Kidney epithelial cell (primary cell): ENCODE data around the gene SP100. TPM values are rescaled to one million over a fixed set of nuclear protein-coding genes. Genes with fewer than 3 reads are reported as not detected.
"Not testable (repeated sequence)": the region's sequence is repeated elsewhere in the genome, so short reads cannot be mapped to it uniquely, and the experiment has no call there.

Experiments
- DNase-seq: peaks from one replicate; pipeline ENCODE4 v3.0.0-alpha.2; 2010; ENCODE audit warnings: low read depth
- H3K27me3 ChIP-seq: 2 replicates; pipeline ENCODE4 v1.6.0; 2011; ENCODE audit warnings: low read length; ENCODE audit not compliant: control insufficient read depth, insufficient read depth
- H3K36me3 ChIP-seq: 2 replicates; pipeline ENCODE4 v1.5.1; 2011; ENCODE audit warnings: low read length; ENCODE audit not compliant: control insufficient read depth, insufficient read depth
- H3K4me3 ChIP-seq: 2 replicates; pipeline ENCODE4 v1.5.1; 2011; ENCODE audit warnings: low read depth, mild to moderate bottlenecking, control low read depth, low read length
- CTCF ChIP-seq: IDR thresholded peaks from 2 replicates; pipeline ENCODE4 v1.5.1; 2011; ENCODE audit warnings: mild to moderate bottlenecking, moderate library complexity, low read length, control low read depth, inconsistent platforms; ENCODE audit not compliant: insufficient read depth, poor library complexity, severe bottlenecking
- total RNA-seq: library from RNA; depleted of rRNA; stranded (reverse); fragments of >200 nt; gene quantifications from 2 replicates; pipeline ENCODE4 v1.2.3, GENCODE V29; 2015

SP100 gene
- total RNA-seq, 1 donor from 2014 or later = 48.0 TPM

DNA sequence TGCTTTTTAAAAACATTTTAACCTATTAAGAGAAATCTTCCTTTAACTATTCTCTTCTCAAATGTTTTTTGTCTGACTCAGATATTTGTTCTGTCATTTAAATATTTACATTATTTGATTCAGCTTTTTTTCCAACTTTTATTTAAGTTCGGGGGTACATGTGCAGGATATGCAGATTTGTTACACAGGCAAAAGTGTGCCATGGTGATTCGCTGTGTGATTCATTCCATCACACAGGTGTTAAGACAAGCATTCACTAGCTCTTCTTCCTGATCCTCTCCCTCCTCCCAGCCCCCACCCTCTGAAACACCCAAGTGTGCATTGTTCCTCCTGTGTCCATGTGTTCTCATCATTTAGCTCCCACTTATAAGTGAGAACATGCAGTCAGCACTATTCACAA lies 19.4 kb downstream of the SP100 start:
- DNase-seq = no peak
- no peak for TF ChIP-seq CTCF

GRCh38 chr2:230439121-230439520 lies 23.1 kb downstream of the SP100 start:
- not testable (repeated sequence) for DNase-seq, H3K36me3 ChIP-seq, H3K27me3 ChIP-seq, H3K4me3 ChIP-seq

More for the DNA sequence above, 19.4 kb downstream of the SP100 start:
- Histone ChIP-seq H3K36me3 (no peaks in the 10 kb centered on the region), H3K27me3 (no peaks in the 10 kb centered on the region), H3K4me3 (no peak overlapping the region)

GRCh38 chr2:230439590-230439989 lies 23.6 kb downstream of the SP100 start:
- H3K36me3 ChIP-seq = no peaks in the 10 kb centered on the region
- no peak for DNase-seq
- no peaks in the 10 kb centered on the region for H3K27me3 ChIP-seq
- no peak overlapping the region for H3K4me3 ChIP-seq
- TF ChIP-seq CTCF = no peak

DNA sequence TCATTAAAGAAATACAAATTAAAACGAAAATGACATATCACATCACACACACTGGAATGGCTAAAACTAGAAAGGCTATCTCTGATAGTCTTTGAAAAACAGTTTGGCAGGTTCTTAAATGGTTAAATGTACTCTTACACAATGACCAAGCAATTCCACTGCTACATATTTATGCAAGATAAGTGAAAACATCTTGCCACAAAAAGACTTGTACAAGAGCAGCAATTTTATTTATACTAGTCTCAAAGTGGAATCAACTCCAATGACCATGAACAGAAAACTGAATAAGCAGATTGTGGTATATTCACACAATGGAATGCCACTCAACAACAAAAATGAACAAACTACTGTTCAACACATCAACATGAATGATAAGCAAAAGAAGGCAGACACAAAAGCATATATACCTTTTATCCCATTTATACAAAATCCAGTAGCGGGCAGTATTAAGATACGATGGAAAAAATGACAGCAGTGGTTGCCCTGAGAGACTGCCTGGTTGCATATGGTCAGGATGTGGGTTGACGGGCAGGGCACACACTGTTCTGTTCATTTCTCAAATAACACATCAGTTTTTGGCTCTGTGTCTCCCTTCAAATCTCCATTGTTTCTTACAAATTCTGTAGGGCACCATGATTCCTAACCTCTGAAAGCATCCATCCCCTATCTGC lies 25.4 kb downstream of the SP100 start:
- Histone ChIP-seq H3K4me3 (no peak overlapping the region), H3K27me3 (no peaks in the 10 kb centered on the region), H3K36me3 (no peaks in the 10 kb centered on the region)
- no peak for TF ChIP-seq CTCF
- no peak for DNase-seq

DNA sequence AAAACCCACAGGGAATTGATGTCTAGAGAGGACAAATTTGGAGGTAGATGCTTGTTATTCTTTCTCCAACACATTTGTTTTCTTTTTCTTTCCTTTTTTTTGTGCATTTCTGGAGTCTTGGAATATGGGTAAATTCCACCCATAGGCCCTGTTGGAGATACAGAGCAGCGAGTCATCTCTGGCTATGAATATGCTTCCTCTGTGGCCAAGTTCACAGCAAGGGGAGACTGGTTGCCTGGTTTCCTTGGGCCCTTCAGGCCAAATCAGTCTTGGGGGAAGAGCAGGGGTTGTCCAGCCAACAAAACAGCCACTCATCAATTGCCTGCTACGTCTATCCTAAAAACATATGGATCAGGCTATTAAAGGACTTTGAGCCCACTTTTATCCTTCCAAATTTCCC lies 27.5 kb downstream of the SP100 start:
- no peak for DNase-seq
- H3K27me3 ChIP-seq = no peaks in the 10 kb centered on the region
- TF ChIP-seq CTCF = no peak
- H3K36me3 ChIP-seq = no peaks in the 10 kb centered on the region
- no peak overlapping the region for H3K4me3 ChIP-seq

GRCh38 chr2:230444832-230445231 lies 28.8 kb downstream of the SP100 start:
- DNase-seq = no peak
- Histone ChIP-seq H3K27me3 (no peaks in the 10 kb centered on the region), H3K4me3 (no peak overlapping the region), H3K36me3 (no peaks in the 10 kb centered on the region)
- no peak for TF ChIP-seq CTCF
